Neural cell (in vitro differentiated cells): ENCODE results near the gene NUBP2. TPM values are rescaled to one million over a fixed set of nuclear protein-coding genes. Genes with fewer than 3 reads are reported as not detected.

Source experiments
- H2AFZ ChIP-seq: fragments of 200-600, 300-800 bp; sonication (generic), shearing (Covaris generic); 2 replicates; pipeline ENCODE4 v1.6.0; 2014; ENCODE audit warnings: low read depth, mild to moderate bottlenecking, antibody characterized with exemption, low read length, moderate library complexity
- H3F3A ChIP-seq: fragments of 200-600 bp; shearing (Covaris generic); 2 replicates; pipeline ENCODE4 v1.6.1; 2016; ENCODE audit warnings: mild to moderate bottlenecking, moderate library complexity, mixed read lengths, antibody characterized with exemption, low read length; ENCODE audit not compliant: insufficient read depth, poor library complexity, severe bottlenecking
- H3K27ac ChIP-seq: fragments of 200-600, 300-800 bp; sonication (generic), shearing (Covaris generic); 2 replicates; pipeline ENCODE4 v1.5.1; 2014; ENCODE audit warnings: mild to moderate bottlenecking, low read length, moderate library complexity
- H3K27me3 ChIP-seq: fragments of 300-800, 200-600 bp; sonication (generic), shearing (Covaris generic); 2 replicates; pipeline ENCODE4 v1.6.0; 2014; ENCODE audit warnings: mild to moderate bottlenecking, low read depth, low read length, moderate library complexity; ENCODE audit not compliant: insufficient read depth
- H3K36me3 ChIP-seq: fragments of 300-800, 200-600 bp; sonication (generic), shearing (Covaris generic); 2 replicates; pipeline ENCODE4 v1.5.1; 2014; ENCODE audit warnings: mild to moderate bottlenecking, antibody characterized with exemption, low read length, moderate library complexity; ENCODE audit not compliant: insufficient read depth
- H3K4me2 ChIP-seq: fragments of 300-800, 200-600 bp; sonication (generic), shearing (Covaris generic); 2 replicates; pipeline ENCODE4 v1.6.0; 2014; ENCODE audit warnings: mild to moderate bottlenecking, low read length
- H3K4me3 ChIP-seq: fragments of 300-800, 200-600 bp; sonication (generic), shearing (Covaris generic); 2 replicates; pipeline ENCODE4 v1.5.1; 2014; ENCODE audit warnings: mild to moderate bottlenecking, low read length, moderate library complexity
- H3K79me2 ChIP-seq: fragments of 200-600 bp; shearing (Covaris generic); replicated peaks from 2 replicates; pipeline ENCODE4 v1.6.0; 2014; ENCODE audit warnings: mild to moderate bottlenecking, low read length, moderate library complexity; ENCODE audit not compliant: insufficient read depth
- H3K9ac ChIP-seq: fragments of 300-800, 200-600 bp; sonication (generic), shearing (Covaris generic); 2 replicates; pipeline ENCODE4 v1.6.1; 2016; ENCODE audit warnings: mild to moderate bottlenecking, low read length, mixed read lengths
- H3K9me2 ChIP-seq: fragments of 200-600 bp; shearing (Covaris generic); 2 replicates; pipeline ENCODE4 v1.6.1; 2016; ENCODE audit warnings: mild to moderate bottlenecking, low read length, mixed read lengths; ENCODE audit not compliant: insufficient read depth
- H3K9me3 ChIP-seq: fragments of 200-600, 300-800 bp; sonication (generic), shearing (Covaris generic); 2 replicates; pipeline ENCODE4 v1.6.1; 2016; ENCODE audit warnings: mild to moderate bottlenecking, mixed run types, low read length, moderate library complexity, mixed read lengths
- H4K20me1 ChIP-seq: fragments of 200-600 bp; shearing (Covaris generic); 2 replicates; pipeline ENCODE4 v1.6.1; 2016; ENCODE audit warnings: mild to moderate bottlenecking, mixed run types; ENCODE audit not compliant: insufficient read depth
- EP300 ChIP-seq: fragments of 450-650 bp; conservative IDR thresholded peaks from 2 replicates; pipeline ENCODE4 v1.6.1; 2014; ENCODE audit warnings: antibody characterized with exemption, mild to moderate bottlenecking, moderate library complexity; ENCODE audit not compliant: poor library complexity, severe bottlenecking
- EZH2 ChIP-seq: fragments of 200-600, 300-800 bp; shearing (Covaris generic), sonication (generic); IDR thresholded peaks from 2 replicates; pipeline ENCODE4 v1.6.1; 2014; ENCODE audit warnings: antibody characterized with exemption, low read length, borderline replicate concordance, mild to moderate bottlenecking; ENCODE audit not compliant: insufficient read depth, poor library complexity, severe bottlenecking
- MXI1 ChIP-seq: fragments of 450-650 bp; conservative IDR thresholded peaks from 2 replicates; pipeline ENCODE4 v1.6.1; 2014; ENCODE audit warnings: antibody characterized with exemption, mild to moderate bottlenecking; ENCODE audit not compliant: poor library complexity, severe bottlenecking
- RAD21 ChIP-seq: fragments of 450-650 bp; conservative IDR thresholded peaks from 2 replicates; pipeline ENCODE4 v1.6.1; 2014; ENCODE audit warnings: antibody characterized with exemption, mild to moderate bottlenecking, moderate library complexity
- REST ChIP-seq: IDR thresholded peaks from 2 replicates; pipeline ENCODE4 v1.6.1; 2012; ENCODE audit warnings: borderline replicate concordance
- polyA plus RNA-seq: library from polyadenylated mRNA; depleted of rRNA; stranded (reverse); fragments of >200 nt; gene quantifications from 2 replicates; pipeline ENCODE4 v1.2.3, GENCODE V29; 2014
- TF ChIP-seq, protein P1 (sequence below): fragments of 450-650 bp; IDR thresholded peaks from 2 replicates; pipeline ENCODE4 v1.5.1; 2014; ENCODE audit warnings: antibody characterized with exemption, mild to moderate bottlenecking, moderate library complexity; ENCODE audit not compliant: poor library complexity, severe bottlenecking

NUBP2 gene
- polyA plus RNA-seq, 1 donor from 2014 or later, result 213 TPM

- Histone ChIP-seq H3K27me3 (no peaks in the 10 kb centered on the region), H2AFZ (no peak overlapping the region), H3K9ac (no peak overlapping the region), H3K4me2 (no peak overlapping the region), H3K4me3 (no peak overlapping the region), H3K27ac (no peak overlapping the region), H3K79me2 (no peaks in the 10 kb centered on the region), H3K9me2 (no peaks in the 10 kb centered on the region), H3F3A (no peaks in the 10 kb centered on the region), H3K9me3 (no peaks in the 10 kb centered on the region), H4K20me1 (no peaks in the 10 kb centered on the region), H3K36me3 (no peaks in the 10 kb centered on the region)
- TF ChIP-seq EP300 (no peak), MXI1 (no peak)
Observed at GRCh38 chr16:1768061-1768766, 14.5 kb upstream of the NUBP2 start.

DNA sequence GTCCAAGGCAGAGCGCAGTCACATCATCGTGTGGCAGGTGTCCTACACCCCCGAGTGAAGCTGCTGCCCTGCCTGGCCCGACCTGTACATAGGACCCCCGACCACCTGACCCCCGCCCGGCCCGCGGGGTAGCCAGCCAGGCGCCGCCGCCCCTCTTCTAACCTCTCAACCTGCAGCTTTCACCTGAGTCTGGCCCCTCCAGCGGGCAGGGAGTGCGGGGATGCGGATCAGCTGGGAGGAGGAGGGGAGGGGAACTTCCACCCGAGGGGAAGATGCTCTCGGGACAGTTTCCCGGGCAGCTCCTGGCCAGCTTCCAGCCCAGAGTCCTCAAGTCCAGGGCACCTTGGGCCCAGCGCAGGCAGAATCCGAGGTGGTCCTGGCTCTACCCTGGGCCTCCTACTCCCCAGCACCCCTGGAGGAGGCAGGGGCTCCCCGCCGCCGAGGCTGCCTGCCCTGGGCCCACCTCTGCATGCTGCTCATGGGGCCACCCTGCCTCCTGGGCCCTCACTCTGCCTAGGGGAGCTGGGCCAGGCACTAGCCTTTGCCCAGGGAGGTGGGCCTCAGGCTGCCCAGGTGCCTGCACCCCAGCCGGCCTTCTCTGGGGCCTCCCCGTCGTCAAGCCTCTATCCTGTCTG lies 13.9 kb upstream of the NUBP2 start:
- no peak overlapping the region for H3K9ac ChIP-seq
- TF ChIP-seq RAD21 (no peak), EZH2 (no peak), REST (no peak)
- TF ChIP-seq, protein P1, sequence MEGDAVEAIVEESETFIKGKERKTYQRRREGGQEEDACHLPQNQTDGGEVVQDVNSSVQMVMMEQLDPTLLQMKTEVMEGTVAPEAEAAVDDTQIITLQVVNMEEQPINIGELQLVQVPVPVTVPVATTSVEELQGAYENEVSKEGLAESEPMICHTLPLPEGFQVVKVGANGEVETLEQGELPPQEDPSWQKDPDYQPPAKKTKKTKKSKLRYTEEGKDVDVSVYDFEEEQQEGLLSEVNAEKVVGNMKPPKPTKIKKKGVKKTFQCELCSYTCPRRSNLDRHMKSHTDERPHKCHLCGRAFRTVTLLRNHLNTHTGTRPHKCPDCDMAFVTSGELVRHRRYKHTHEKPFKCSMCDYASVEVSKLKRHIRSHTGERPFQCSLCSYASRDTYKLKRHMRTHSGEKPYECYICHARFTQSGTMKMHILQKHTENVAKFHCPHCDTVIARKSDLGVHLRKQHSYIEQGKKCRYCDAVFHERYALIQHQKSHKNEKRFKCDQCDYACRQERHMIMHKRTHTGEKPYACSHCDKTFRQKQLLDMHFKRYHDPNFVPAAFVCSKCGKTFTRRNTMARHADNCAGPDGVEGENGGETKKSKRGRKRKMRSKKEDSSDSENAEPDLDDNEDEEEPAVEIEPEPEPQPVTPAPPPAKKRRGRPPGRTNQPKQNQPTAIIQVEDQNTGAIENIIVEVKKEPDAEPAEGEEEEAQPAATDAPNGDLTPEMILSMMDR, result no peak
- no peaks in the 10 kb centered on the region for H3K36me3 ChIP-seq

More for the DNA sequence above, 13.9 kb upstream of the NUBP2 start:
- Histone ChIP-seq H3K4me3 (no peak overlapping the region), H3K27ac (no peak overlapping the region), H3F3A (no peaks in the 10 kb centered on the region), H3K27me3 (no peaks in the 10 kb centered on the region), H3K9me2 (no peaks in the 10 kb centered on the region), H2AFZ (no peak overlapping the region), H3K4me2 (no peak overlapping the region), H3K9me3 (no peaks in the 10 kb centered on the region), H4K20me1 (no peaks in the 10 kb centered on the region), H3K79me2 (peaks cover under 1% of the 10 kb centered on the region)
